H1 (cell line): Measurements from ENCODE around the gene DDX31. TPM values are rescaled to one million over a fixed set of nuclear protein-coding genes. Genes with fewer than 3 reads are reported as not detected.

ENCODE experiments used
- ATF2 ChIP-seq: IDR thresholded peaks from 2 replicates; pipeline ENCODE4 v1.6.1; 2012; ENCODE audit warnings: low read length, inconsistent platforms
- CHD2 ChIP-seq: IDR thresholded peaks from 2 replicates; pipeline ENCODE4 v1.6.1; 2012; ENCODE audit warnings: low read length, improper control_type of control experiment
- EP300 ChIP-seq, 2 experiments: IDR thresholded peaks; 1 replicate in 1 of 2; 2 replicates in 1 of 2; pipeline ENCODE4 v1.6.1; 2011 to 2012; ENCODE audit warnings: low read depth in 2 of 2, low read length in 2 of 2, mild to moderate bottlenecking in 2 of 2, borderline replicate concordance in 1 of 2, inconsistent platforms in 1 of 2, moderate library complexity in 1 of 2
- EZH2 ChIP-seq: fragments of 200-600 bp; sonication (generic); IDR thresholded peaks from 2 replicates; pipeline ENCODE4 v1.7.1; 2012; ENCODE audit warnings: low read depth, mild to moderate bottlenecking, moderate library complexity, low read length, inconsistent platforms; ENCODE audit not compliant: severe bottlenecking
- KDM1A ChIP-seq: fragments of 200-600, 300-600 bp; sonication (generic); IDR thresholded peaks from 2 replicates; pipeline ENCODE4 v1.7.1; 2016; ENCODE audit warnings: mild to moderate bottlenecking, low read length, borderline replicate concordance
- RXRA ChIP-seq: IDR thresholded peaks from 2 replicates; pipeline ENCODE4 v1.6.1; 2011; ENCODE audit warnings: low read depth, mild to moderate bottlenecking, low read length, moderate library complexity; ENCODE audit not compliant: insufficient read depth
- YY1 ChIP-seq: IDR thresholded peaks from 2 replicates; pipeline ENCODE4 v1.6.1; 2011; ENCODE audit warnings: low read depth, mild to moderate bottlenecking, low read length
- polyA plus RNA-seq, 7 experiments: library from polyadenylated mRNA; depleted of rRNA in 3 of 7; stranded (reverse) in 5 of 7; unstranded in 2 of 7; fragments of >200 nt in 5 of 7; fragments of 200-250 nt in 2 of 7; gene quantifications; 1 replicate in 5 of 7; 2 replicates in 1 of 7; 4 replicates in 1 of 7; pipeline versions ENCODE4 v1.2.1 to v1.2.3, GENCODE V29; 2011 to 2013; ENCODE audit warnings: missing spikeins in 2 of 7, mixed read lengths in 2 of 7
- total RNA-seq: library from RNA; stranded (reverse); fragmentation: NEBNext Ultra II Directional; extraction: Animal tissue kit (Norgen Biotek cat#: 25700); gene quantifications from 2 replicates; pipeline ENCODE4 v1.2.1, GENCODE V29; 2021
- TF ChIP-seq, protein P1 (sequence below): fragments of 300-600 bp; sonication (generic); IDR thresholded peaks from 2 replicates; pipeline ENCODE4 v1.7.1; 2012; ENCODE audit warnings: low read length, moderate library complexity, mild to moderate bottlenecking, inconsistent platforms; ENCODE audit not compliant: insufficient replicate concordance

The DDX31 gene
- total and polyA plus RNA-seq, 2 of the 8 experiments (the other 6 are each of a cell fraction or from before 2014, with no cell fraction given), result 9.5 to 23.7 TPM

GRCh38 chr9:132634327-132634726, 35.5 kb downstream of the DDX31 start (continued):
- TF ChIP-seq, protein P1, sequence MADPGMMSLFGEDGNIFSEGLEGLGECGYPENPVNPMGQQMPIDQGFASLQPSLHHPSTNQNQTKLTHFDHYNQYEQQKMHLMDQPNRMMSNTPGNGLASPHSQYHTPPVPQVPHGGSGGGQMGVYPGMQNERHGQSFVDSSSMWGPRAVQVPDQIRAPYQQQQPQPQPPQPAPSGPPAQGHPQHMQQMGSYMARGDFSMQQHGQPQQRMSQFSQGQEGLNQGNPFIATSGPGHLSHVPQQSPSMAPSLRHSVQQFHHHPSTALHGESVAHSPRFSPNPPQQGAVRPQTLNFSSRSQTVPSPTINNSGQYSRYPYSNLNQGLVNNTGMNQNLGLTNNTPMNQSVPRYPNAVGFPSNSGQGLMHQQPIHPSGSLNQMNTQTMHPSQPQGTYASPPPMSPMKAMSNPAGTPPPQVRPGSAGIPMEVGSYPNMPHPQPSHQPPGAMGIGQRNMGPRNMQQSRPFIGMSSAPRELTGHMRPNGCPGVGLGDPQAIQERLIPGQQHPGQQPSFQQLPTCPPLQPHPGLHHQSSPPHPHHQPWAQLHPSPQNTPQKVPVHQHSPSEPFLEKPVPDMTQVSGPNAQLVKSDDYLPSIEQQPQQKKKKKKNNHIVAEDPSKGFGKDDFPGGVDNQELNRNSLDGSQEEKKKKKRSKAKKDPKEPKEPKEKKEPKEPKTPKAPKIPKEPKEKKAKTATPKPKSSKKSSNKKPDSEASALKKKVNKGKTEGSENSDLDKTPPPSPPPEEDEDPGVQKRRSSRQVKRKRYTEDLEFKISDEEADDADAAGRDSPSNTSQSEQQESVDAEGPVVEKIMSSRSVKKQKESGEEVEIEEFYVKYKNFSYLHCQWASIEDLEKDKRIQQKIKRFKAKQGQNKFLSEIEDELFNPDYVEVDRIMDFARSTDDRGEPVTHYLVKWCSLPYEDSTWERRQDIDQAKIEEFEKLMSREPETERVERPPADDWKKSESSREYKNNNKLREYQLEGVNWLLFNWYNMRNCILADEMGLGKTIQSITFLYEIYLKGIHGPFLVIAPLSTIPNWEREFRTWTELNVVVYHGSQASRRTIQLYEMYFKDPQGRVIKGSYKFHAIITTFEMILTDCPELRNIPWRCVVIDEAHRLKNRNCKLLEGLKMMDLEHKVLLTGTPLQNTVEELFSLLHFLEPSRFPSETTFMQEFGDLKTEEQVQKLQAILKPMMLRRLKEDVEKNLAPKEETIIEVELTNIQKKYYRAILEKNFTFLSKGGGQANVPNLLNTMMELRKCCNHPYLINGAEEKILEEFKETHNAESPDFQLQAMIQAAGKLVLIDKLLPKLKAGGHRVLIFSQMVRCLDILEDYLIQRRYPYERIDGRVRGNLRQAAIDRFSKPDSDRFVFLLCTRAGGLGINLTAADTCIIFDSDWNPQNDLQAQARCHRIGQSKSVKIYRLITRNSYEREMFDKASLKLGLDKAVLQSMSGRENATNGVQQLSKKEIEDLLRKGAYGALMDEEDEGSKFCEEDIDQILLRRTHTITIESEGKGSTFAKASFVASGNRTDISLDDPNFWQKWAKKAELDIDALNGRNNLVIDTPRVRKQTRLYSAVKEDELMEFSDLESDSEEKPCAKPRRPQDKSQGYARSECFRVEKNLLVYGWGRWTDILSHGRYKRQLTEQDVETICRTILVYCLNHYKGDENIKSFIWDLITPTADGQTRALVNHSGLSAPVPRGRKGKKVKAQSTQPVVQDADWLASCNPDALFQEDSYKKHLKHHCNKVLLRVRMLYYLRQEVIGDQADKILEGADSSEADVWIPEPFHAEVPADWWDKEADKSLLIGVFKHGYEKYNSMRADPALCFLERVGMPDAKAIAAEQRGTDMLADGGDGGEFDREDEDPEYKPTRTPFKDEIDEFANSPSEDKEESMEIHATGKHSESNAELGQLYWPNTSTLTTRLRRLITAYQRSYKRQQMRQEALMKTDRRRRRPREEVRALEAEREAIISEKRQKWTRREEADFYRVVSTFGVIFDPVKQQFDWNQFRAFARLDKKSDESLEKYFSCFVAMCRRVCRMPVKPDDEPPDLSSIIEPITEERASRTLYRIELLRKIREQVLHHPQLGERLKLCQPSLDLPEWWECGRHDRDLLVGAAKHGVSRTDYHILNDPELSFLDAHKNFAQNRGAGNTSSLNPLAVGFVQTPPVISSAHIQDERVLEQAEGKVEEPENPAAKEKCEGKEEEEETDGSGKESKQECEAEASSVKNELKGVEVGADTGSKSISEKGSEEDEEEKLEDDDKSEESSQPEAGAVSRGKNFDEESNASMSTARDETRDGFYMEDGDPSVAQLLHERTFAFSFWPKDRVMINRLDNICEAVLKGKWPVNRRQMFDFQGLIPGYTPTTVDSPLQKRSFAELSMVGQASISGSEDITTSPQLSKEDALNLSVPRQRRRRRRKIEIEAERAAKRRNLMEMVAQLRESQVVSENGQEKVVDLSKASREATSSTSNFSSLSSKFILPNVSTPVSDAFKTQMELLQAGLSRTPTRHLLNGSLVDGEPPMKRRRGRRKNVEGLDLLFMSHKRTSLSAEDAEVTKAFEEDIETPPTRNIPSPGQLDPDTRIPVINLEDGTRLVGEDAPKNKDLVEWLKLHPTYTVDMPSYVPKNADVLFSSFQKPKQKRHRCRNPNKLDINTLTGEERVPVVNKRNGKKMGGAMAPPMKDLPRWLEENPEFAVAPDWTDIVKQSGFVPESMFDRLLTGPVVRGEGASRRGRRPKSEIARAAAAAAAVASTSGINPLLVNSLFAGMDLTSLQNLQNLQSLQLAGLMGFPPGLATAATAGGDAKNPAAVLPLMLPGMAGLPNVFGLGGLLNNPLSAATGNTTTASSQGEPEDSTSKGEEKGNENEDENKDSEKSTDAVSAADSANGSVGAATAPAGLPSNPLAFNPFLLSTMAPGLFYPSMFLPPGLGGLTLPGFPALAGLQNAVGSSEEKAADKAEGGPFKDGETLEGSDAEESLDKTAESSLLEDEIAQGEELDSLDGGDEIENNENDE, result no peak
- TF ChIP-seq YY1 (no peak), EZH2 (no peak), CHD2 (no peak), KDM1A (no peak), EP300 (IDR thresholded peaks at IDR 0.05; ENCODE audit: borderline replicate concordance in 1 of 2, low read depth in 2 of 2, low read length in 2 of 2) (no peak), ATF2 (no peak), RXRA (no peak)
